Fibroblast of skin of right quadriceps (primary cell): Measurements from ENCODE around the gene KIF26B.
"Not testable (repeated sequence)": the region's sequence is repeated elsewhere in the genome, so short reads cannot be mapped to it uniquely, and the experiment has no call there.

Experiments
- DNase-seq: peaks from one replicate; pipeline ENCODE4 v3.0.0-alpha.2; 2013

Gene KIF26B

GRCh38 chr1:245671966-245672767 is 517.4 kb downstream of the KIF26B start:
- DNase-seq: no peak

GRCh38 chr1:245672836-245673656 is 518.3 kb downstream of the KIF26B start:
- DNase-seq: not testable (repeated sequence)

- DNase-seq: peak; percentile 42
These were observed 519.2 kb downstream of the KIF26B start for GRCh38 chr1:245673881-245674414.

GRCh38 chr1:245677461-245678240 is 522.9 kb downstream of the KIF26B start:
- peak; percentile 77 for DNase-seq

- no peak for DNase-seq
These were observed 524.2 kb downstream of the KIF26B start for GRCh38 chr1:245678860-245679411.

GRCh38 chr1:245679821-245680780 is 525.3 kb downstream of the KIF26B start:
- no peak for DNase-seq

- DNase-seq: peak; percentile 31
These were observed 528.1 kb downstream of the KIF26B start for GRCh38 chr1:245682638-245683628.

- no peak for DNase-seq
These were observed 528.9 kb downstream of the KIF26B start for GRCh38 chr1:245683676-245684075.

GRCh38 chr1:245684166-245684565 is 529.4 kb downstream of the KIF26B start:
- DNase-seq: no peak

- no peak for DNase-seq
These were observed 529.8 kb downstream of the KIF26B start for GRCh38 chr1:245684571-245684970.

- DNase-seq: no peak
These were observed 530.5 kb downstream of the KIF26B start for GRCh38 chr1:245685111-245685810.

- DNase-seq: no peak
These were observed 531.2 kb downstream of the KIF26B start for GRCh38 chr1:245686006-245686405.

- DNase-seq: no peak
These were observed 531.8 kb downstream of the KIF26B start for GRCh38 chr1:245686446-245687030.

GRCh38 chr1:245687152-245687635 is 532.4 kb downstream of the KIF26B start:
- no peak for DNase-seq

- no peak for DNase-seq
These were observed 533.1 kb downstream of the KIF26B start for GRCh38 chr1:245687636-245688535.

- no peak for DNase-seq
These were observed 534.0 kb downstream of the KIF26B start for GRCh38 chr1:245688536-245689453.
